HG03139 (cell line): ENCODE data around the gene THNSL1.

ENCODE experiments used
- ATAC-seq: cut with Tn5 transposase; IDR thresholded peaks from one replicate; pipeline ENCODE4 v1.9.1; 2021; ENCODE audit not compliant: unreplicated experiment

The THNSL1 gene

GRCh38 chr10:25050402-25050801 is 34.0 kb downstream of the THNSL1 start:
- no peak for ATAC-seq

GRCh38 chr10:25052012-25052411 is 35.6 kb downstream of the THNSL1 start:
- ATAC-seq = no peak

GRCh38 chr10:25056726-25057125 is 40.3 kb downstream of the THNSL1 start:
- ATAC-seq = no peak

GRCh38 chr10:25057886-25058285 is 41.5 kb downstream of the THNSL1 start:
- ATAC-seq = no peak

- ATAC-seq = no peak
These were observed 43.6 kb downstream of the THNSL1 start for GRCh38 chr10:25059990-25060389.

- ATAC-seq = no peak
These were observed 44.7 kb downstream of the THNSL1 start for GRCh38 chr10:25061125-25061524.

GRCh38 chr10:25061711-25062449 is 45.5 kb downstream of the THNSL1 start:
- no peak for ATAC-seq

GRCh38 chr10:25063157-25063556 is 46.7 kb downstream of the THNSL1 start:
- ATAC-seq = no peak

- no peak for ATAC-seq
These were observed 47.2 kb downstream of the THNSL1 start for GRCh38 chr10:25063644-25064043.

- ATAC-seq = no peak
These were observed 48.0 kb downstream of the THNSL1 start for GRCh38 chr10:25064401-25064800.

GRCh38 chr10:25065761-25066476 is 49.5 kb downstream of the THNSL1 start:
- no peak for ATAC-seq

GRCh38 chr10:25068152-25069058 is 52.0 kb downstream of the THNSL1 start:
- ATAC-seq = no peak

- no peak for ATAC-seq
These were observed 54.8 kb downstream of the THNSL1 start for GRCh38 chr10:25071227-25071626.

- no peak for ATAC-seq
These were observed 56.4 kb downstream of the THNSL1 start for GRCh38 chr10:25072786-25073185.

- ATAC-seq = no peak
These were observed 59.4 kb downstream of the THNSL1 start for GRCh38 chr10:25075825-25076224.
